Nephron (organoid): Measurements from ENCODE around the gene LY6G5C.

ENCODE experiments used
- H3K27ac Mint-ChIP-seq, 3 experiments: 2 replicates each; pipeline ENCODE4 v1.8.0; 2020; ENCODE audit warnings: mixed read lengths in 3 of 3, mild to moderate bottlenecking in 2 of 3, moderate library complexity in 1 of 3
- H3K27me3 Mint-ChIP-seq: 2 replicates; pipeline ENCODE4 v1.8.0; 2021; ENCODE audit warnings: low read depth, mild to moderate bottlenecking, moderate library complexity, mixed read lengths
- H3K36me3 Mint-ChIP-seq: 2 replicates; pipeline ENCODE4 v1.8.0; 2020; ENCODE audit warnings: low read depth, mixed read lengths
- H3K4me1 Mint-ChIP-seq: 2 replicates; pipeline ENCODE4 v1.8.0; 2020; ENCODE audit warnings: mixed read lengths
- H3K4me3 Mint-ChIP-seq, 3 experiments: 2 replicates each; pipeline ENCODE4 v1.8.0; 2020; ENCODE audit warnings: mild to moderate bottlenecking in 3 of 3, mixed read lengths in 3 of 3, moderate library complexity in 2 of 3
- H3K9me3 Mint-ChIP-seq: 2 replicates; pipeline ENCODE4 v1.8.0; 2020; ENCODE audit warnings: mixed read lengths
- TF ChIP-seq, protein P1 (sequence below), 3 experiments: fragments of 200-600 bp; sonication (generic); IDR thresholded peaks; one replicate each; pipeline ENCODE4 v1.5.0; 2021; ENCODE audit warnings: antibody characterized with exemption in 3 of 3; ENCODE audit not compliant: unreplicated experiment in 3 of 3

LY6G5C gene, protein sequence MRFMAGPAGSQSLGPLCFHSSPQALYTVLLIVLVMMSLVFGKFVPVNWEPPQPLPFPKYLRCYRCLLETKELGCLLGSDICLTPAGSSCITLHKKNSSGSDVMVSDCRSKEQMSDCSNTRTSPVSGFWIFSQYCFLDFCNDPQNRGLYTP

DNA sequence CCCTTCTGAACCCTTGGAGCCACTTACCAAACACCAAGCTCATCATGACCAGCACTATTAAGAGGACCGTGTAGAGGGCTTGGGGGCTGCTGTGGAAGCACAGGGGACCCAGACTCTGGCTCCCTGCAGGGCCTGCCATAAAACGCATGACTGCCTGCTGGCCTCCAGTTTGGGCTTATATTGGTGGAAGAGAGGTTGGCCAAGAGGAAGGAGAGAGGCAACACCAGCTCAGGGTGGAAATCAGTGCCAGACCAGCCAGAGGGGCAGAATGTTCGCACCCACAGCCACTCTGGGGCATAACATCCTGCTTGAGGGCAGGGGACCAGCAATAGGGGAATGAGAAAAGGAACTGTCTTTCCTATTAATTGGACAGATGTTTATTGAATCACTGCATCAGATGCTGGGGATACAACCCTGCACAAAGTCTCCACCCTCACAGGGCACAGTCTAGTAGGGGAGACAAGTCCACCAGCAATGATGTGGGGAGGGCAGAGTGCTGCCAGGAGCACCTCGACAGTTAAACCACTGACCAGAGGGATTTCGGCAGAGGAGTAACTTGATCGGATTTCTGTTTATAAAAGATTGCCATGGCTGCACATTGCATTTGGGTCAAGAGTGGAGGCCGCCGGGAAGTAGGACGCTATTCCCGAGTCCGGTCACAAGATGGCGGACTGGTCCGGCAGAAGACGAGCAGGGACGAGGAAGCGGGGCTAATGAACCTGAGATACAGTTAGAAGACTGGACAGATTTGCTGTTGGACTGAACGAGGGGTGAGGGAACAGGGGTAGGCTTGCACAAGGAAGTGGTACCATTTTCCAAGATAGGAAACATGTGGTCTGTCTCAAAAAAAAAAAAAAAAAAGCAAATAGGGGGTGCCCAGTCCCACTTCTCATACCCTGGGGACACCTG, at the start of gene LY6G5C:
Gene LY6G5C, minus strand, starts transcription at position 842 of the 909 bp plus-strand sequence. Its CDS starts 694 bp downstream, at position 148.
- TF ChIP-seq, protein P1, sequence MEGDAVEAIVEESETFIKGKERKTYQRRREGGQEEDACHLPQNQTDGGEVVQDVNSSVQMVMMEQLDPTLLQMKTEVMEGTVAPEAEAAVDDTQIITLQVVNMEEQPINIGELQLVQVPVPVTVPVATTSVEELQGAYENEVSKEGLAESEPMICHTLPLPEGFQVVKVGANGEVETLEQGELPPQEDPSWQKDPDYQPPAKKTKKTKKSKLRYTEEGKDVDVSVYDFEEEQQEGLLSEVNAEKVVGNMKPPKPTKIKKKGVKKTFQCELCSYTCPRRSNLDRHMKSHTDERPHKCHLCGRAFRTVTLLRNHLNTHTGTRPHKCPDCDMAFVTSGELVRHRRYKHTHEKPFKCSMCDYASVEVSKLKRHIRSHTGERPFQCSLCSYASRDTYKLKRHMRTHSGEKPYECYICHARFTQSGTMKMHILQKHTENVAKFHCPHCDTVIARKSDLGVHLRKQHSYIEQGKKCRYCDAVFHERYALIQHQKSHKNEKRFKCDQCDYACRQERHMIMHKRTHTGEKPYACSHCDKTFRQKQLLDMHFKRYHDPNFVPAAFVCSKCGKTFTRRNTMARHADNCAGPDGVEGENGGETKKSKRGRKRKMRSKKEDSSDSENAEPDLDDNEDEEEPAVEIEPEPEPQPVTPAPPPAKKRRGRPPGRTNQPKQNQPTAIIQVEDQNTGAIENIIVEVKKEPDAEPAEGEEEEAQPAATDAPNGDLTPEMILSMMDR (IDR thresholded peaks at IDR 0.05; ENCODE audit: unreplicated experiment in 3 of 3), result peak; percentile 71 to 81 (median 74)
- H3K36me3 Mint-ChIP-seq, result peaks cover 6% of the 10 kb centered on the region
- H3K9me3 Mint-ChIP-seq, result no peaks in the 10 kb centered on the region
- H3K27me3 Mint-ChIP-seq, result no peaks in the 10 kb centered on the region
- H3K4me3 Mint-ChIP-seq, result peak within 1 kb of the TSS; percentile 82 to 83 (median 83)
- H3K27ac Mint-ChIP-seq, result peak within 1 kb of the TSS; percentile 65 to 75 (median 73)
- H3K4me1 Mint-ChIP-seq, result peaks cover 26% of the 10 kb centered on the region

DNA sequence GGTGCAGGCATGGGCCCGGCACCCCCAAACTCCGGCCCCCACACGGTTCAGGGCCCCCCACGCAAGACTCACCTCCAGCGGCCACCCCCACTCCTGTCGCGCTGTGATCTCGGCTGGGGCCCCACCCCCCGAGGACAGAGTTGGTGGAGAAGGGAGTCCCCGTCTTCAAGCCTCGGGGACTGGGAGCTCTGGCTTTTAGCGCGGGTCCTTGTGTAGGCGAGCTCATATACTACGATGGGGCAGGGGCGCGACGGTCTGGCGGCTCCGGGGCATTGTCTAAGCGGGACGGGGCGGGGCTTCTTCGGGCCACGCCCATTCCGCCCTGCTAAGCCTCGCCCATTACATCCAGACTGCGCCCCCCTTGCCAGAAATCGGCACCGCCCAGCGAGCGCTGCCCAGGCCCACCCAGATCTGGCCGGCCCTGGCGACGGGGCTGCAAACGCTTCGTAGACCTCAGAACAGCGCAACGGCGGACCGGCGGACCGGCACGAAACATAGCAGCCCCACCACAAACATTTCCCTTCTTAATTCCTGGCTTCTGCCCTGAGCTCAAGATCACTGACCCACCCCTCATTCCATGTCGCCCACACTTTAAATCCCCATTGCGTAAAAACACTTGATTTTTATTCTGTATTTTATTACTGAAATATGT, 49.2 kb upstream of the LY6G5C start:
- Mint-ChIP-seq H3K36me3 (peaks cover 69% of the 10 kb centered on the region), H3K4me1 (peaks cover 31% of the 10 kb centered on the region), H3K27me3 (no peaks in the 10 kb centered on the region), H3K27ac (peak overlapping the region; percentile 90 to 95 (median 92)), H3K9me3 (no peaks in the 10 kb centered on the region), H3K4me3 (peak overlapping the region; percentile 97 to 98 (median 98))
- TF ChIP-seq, protein P1 (IDR thresholded peaks at IDR 0.05; ENCODE audit: unreplicated experiment in 3 of 3), result no peak

DNA sequence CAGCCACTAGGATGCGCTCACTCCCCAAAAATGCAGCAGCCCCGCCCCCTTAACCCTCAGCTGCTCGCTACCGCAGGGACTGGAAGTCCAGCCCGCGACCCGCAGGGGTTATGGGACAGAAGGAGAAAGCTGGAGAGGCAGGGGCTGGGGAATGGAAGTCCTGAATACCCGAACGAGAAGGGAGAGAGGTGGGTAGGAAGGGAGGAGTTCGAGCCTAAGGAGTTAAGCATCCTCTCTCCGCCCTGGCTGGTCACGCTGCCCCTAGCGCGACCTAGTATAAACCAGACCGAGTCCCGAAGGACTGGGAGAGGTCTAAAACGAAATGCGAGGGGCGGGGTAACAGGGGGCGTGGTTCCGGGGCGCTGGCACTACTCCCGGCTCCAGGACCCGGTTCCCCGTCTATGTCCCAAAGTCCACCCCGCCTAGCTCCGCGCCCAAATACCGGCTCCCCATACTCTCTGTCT, 48.7 kb upstream of the LY6G5C start:
- TF ChIP-seq, protein P1 (IDR thresholded peaks at IDR 0.05; ENCODE audit: unreplicated experiment in 3 of 3), result peak in 2 of 3 experiments; percentile 63 to 75
- H3K36me3 Mint-ChIP-seq, result peaks cover 70% of the 10 kb centered on the region
- no peaks in the 10 kb centered on the region for H3K9me3 Mint-ChIP-seq
- peak overlapping the region; percentile 90 to 95 (median 92) for H3K27ac Mint-ChIP-seq
- H3K4me1 Mint-ChIP-seq, result peaks cover 31% of the 10 kb centered on the region
- H3K4me3 Mint-ChIP-seq, result peak overlapping the region; percentile 97 to 98 (median 98)
- H3K27me3 Mint-ChIP-seq, result no peaks in the 10 kb centered on the region

DNA sequence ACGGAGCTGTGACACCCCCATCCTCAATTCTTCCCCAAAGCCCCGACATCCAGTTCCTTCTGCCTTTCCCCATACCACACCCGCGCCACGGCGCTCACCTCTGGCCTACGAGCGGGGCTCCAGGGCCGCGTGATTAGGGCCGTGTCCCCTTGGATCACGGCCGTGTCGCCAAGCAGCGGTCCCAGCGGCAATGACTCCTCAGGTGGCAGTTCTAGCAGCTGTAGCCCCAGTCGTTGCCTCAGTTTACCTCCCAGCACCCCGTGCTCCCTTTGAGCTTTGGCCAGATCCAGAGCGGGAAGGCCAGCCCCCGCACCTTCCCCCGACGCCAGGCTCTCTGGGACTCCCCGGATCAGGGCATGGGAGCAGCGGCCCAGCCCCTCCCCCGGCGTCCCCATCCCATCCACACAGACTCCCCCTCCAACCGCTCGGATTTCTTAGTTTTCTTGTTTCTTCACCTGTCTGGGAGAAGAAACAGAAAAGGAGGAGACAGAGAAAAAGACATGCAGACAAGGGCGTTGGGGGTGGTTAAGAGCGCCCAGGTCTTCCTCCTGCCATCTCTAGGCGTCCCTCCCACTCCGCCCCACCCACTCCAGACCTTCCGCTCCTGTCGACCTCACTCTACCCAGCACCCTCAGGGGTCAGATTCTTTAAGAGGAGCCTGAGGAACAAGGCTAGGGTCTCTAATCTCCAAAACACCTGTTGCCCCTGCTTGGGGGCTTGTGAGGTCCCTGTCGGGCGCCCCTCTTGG, 48.1 kb upstream of the LY6G5C start, which contains the start of gene DDAH2:
Gene DDAH2, minus strand, starts transcription at position 533 of the 748 bp plus-strand sequence. Its CDS starts 138 bp downstream, at position 395.
- H3K27ac Mint-ChIP-seq, result peak within 1 kb of the TSS; percentile 90 to 95 (median 92)
- H3K4me1 Mint-ChIP-seq, result peaks cover 25% of the 10 kb centered on the region
- no peaks in the 10 kb centered on the region for H3K27me3 Mint-ChIP-seq
- TF ChIP-seq, protein P1 (IDR thresholded peaks at IDR 0.05; ENCODE audit: unreplicated experiment in 3 of 3), result peak in 1 of 3 experiments; percentile 73
- H3K9me3 Mint-ChIP-seq, result no peaks in the 10 kb centered on the region
- peaks cover 71% of the 10 kb centered on the region for H3K36me3 Mint-ChIP-seq
- peak within 1 kb of the TSS; percentile 97 to 98 (median 98) for H3K4me3 Mint-ChIP-seq
